Psoas muscle (tissue), 8 donors: ENCODE measurements around the gene PLPPR3. TPM values are rescaled to one million over a fixed set of nuclear protein-coding genes. Genes with fewer than 3 reads are reported as not detected.

ENCODE experiments used
- ATAC-seq, 4 donors: fragments of 200-7000 bp; cut with Tn5 transposase; one replicate each; pipeline ENCODE4 v1.9.1; 2020; ENCODE audit warnings: moderate library complexity in 3 of 4, mild to moderate bottlenecking in 2 of 4
- DNase-seq, 2 donors: peaks; one replicate each; pipeline ENCODE4 v3.0.0-alpha.2; 2020
- H3K27ac ChIP-seq: fragments of 200-600 bp; one replicate; pipeline ENCODE4 v1.8.0; 2022
- H3K27me3 ChIP-seq, 3 donors: fragments of 200-600 bp in 1 of 3; one replicate each; pipeline versions ENCODE4 v1.6.1 to v1.8.0; 2013 to 2022; ENCODE audit warnings: low read length in 2 of 3, mild to moderate bottlenecking in 2 of 3, moderate library complexity in 1 of 3; ENCODE audit not compliant: insufficient read depth in 3 of 3
- H3K36me3 ChIP-seq, 2 donors: fragments of 200-600 bp in 1 of 2; one replicate each; pipeline versions ENCODE4 v1.6.1 to v1.8.0; 2013 to 2022; ENCODE audit warnings: low read depth in 1 of 2, mild to moderate bottlenecking in 1 of 2, moderate library complexity in 1 of 2; ENCODE audit not compliant: insufficient read depth in 1 of 2
- H3K4me1 ChIP-seq: fragments of 200-600 bp; one replicate; pipeline ENCODE4 v1.8.0; 2022
- H3K4me3 ChIP-seq: fragments of 200-600 bp; one replicate; pipeline ENCODE4 v1.8.0; 2022; ENCODE audit warnings: mild to moderate bottlenecking
- H3K9me3 ChIP-seq: fragments of 200-600 bp; one replicate; pipeline ENCODE4 v1.8.0; 2022
- WGBS, 3 donors: extraction: QIAGEN DNeasy Blood & Tissue Kit; methylation state at CpG; one replicate each; pipeline versions ENCODE4 v1.1.6 to v1.1.7; 2013; 5-methylcytosine and 5-hydroxymethylcytosine counted together
- intact Hi-C, 2 donors: fragments of 100-400 bp; cut with DNase I; formaldehyde crosslinking; loops; one replicate each; pipeline versions ENCODE4 v1.11.0 to v1.14.2; 2022
- polyA plus RNA-seq, 3 donors: library from polyadenylated mRNA; stranded (reverse); fragments of 200-250 nt; gene quantifications; one replicate each; pipeline ENCODE4 v1.2.3, GENCODE V29; 2013
- total RNA-seq, 4 donors: library from RNA; stranded (reverse); fragmentation: NEBNext Ultra II Directional in 2 of 4; extraction: Animal tissue kit (Norgen Biotek cat#: 25700) in 2 of 4; gene quantifications; one replicate each; pipeline versions ENCODE4 v1.2.1 to v1.2.4, GENCODE V29; 2021 to 2023
- TF ChIP-seq, protein P1 (sequence below): fragments of 200-600 bp; IDR thresholded peaks from one replicate; pipeline ENCODE4 v1.8.0; 2022; ENCODE audit warnings: antibody characterized with exemption
- donor health status: healthy with polysubstance abuse.
- donor health status: DM: no; HTN: no; CAD: no; lungs with moderate emphysema.
- donor health status: Bipolar disorder and iron deficiency.
- donor health status: healthy.
- donor health status: DM: yes; HTN: yes; CAD: no.
- donor health status: DM: no; HTN: no; CAD: no.
- donor health status: DM: no; HTN: no; CAD: no.
- donor health status: DM: yes; HTN: yes; CAD: no.

The PLPPR3 gene
- total and polyA plus RNA-seq, 7 donors = not detected

DNA sequence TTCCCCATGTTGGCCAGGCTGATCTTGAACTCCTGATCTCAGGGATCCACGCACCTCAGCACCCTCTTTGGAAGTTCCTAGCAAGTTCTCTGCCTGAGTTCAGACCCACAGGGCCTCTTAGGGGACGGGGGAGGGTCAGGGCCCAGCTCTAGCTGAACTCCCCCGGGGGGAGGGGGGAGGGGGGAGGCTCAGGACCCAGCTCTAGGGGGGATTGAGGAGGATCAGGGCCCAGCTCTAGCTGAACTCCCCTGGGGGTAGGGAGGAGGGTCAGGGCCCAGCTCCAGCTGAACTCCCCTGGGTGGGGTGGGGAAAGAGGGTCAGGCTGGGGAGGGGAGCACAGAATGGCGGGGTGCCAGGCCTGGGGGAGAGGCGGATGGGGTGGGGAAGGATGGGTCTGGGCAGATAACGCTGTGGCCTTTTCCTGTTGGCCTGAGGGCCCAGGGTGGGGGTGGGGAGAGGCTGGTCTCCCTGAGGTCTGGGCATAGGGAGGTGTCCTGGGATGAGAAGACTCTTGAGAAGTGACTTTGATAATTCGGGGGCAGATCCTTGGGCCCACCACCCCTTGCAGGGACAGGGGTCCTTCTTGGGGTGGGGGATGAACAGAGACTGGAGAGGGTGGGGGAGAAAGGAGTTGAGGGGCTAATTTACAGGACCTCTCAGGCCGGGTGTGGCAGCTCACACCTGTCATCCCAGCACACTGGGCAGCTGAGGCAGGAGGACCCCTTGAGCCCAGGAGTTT lies 30.0 kb downstream of the PLPPR3 start:
- H3K9me3 ChIP-seq = no peaks in the 10 kb centered on the region
- no peaks in the 10 kb centered on the region for H3K36me3 ChIP-seq
- no peak overlapping the region for H3K4me3 ChIP-seq
- intact Hi-C loops = no loop called here
- ATAC-seq (no peak), DNase-seq (peak in 1 of 2 donors; percentile 17)
- H3K4me1 ChIP-seq = peaks cover 12% of the 10 kb centered on the region
- 68 to 81% (median 71%) methylated on average over 6 to 8 of the region's 8 CpGs for WGBS, 3 donors
- TF ChIP-seq, protein P1, sequence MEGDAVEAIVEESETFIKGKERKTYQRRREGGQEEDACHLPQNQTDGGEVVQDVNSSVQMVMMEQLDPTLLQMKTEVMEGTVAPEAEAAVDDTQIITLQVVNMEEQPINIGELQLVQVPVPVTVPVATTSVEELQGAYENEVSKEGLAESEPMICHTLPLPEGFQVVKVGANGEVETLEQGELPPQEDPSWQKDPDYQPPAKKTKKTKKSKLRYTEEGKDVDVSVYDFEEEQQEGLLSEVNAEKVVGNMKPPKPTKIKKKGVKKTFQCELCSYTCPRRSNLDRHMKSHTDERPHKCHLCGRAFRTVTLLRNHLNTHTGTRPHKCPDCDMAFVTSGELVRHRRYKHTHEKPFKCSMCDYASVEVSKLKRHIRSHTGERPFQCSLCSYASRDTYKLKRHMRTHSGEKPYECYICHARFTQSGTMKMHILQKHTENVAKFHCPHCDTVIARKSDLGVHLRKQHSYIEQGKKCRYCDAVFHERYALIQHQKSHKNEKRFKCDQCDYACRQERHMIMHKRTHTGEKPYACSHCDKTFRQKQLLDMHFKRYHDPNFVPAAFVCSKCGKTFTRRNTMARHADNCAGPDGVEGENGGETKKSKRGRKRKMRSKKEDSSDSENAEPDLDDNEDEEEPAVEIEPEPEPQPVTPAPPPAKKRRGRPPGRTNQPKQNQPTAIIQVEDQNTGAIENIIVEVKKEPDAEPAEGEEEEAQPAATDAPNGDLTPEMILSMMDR = no peak
- H3K27ac ChIP-seq = peak overlapping the region; percentile 30
- no peaks in the 10 kb centered on the region for H3K27me3 ChIP-seq

DNA sequence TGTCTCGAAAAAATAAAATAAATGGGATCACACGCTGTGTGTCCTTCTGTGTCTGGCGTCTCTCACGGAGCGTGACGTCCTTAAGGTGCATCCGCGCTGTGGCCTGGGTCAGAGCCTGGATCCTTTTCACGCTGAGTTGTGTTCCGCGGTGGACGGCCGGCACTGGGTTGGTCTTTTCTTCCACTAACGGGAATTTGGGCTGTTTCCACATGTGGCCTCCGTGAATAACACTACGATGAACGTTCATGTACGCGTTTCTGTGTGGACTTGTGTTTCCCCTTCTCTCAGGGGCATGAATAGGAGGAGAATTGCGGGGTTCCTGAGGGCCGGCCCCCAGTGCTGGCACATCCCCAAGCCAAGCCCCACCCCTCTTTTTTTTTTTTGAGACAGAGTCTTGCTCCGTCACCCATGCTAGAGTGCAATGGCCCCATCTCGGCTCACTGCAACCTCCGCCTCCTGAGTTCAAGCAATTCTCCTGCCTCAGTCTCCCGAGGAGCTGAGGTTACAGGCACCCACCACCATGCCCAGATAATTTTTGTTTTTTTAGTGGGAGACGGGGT lies 30.7 kb downstream of the PLPPR3 start:
- peaks cover 10% of the 10 kb centered on the region for H3K4me1 ChIP-seq
- H3K4me3 ChIP-seq = no peak overlapping the region
- no peaks in the 10 kb centered on the region for H3K27me3 ChIP-seq
- no peaks in the 10 kb centered on the region for H3K36me3 ChIP-seq
- 66 to 75% (median 72%) methylated on average over 26 of the region's 26 CpGs for WGBS, 3 donors
- no peak overlapping the region for H3K27ac ChIP-seq
- DNase-seq (no peak), ATAC-seq (no peak)
- TF ChIP-seq, protein P1 = no peak
- intact Hi-C loops = no loop called here
- no peaks in the 10 kb centered on the region for H3K9me3 ChIP-seq

DNA sequence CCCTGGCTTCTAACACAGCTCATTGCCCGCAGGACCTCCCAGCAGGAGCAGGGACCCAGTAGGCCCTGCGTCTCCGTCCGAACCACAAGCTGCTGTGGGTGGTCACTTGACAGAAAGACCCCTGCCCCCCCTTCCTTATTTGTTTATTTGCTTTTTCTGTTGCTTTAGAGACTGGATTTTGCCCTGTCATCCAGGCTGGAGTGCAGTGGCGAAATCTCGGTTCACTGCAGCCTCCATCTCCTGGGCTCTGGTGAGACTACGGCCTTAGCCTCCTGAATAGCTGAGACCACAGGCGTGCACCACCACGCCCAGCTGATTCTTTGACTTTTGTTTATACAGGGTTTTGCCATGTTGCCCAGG lies 32.1 kb downstream of the PLPPR3 start:
- ATAC-seq (no peak), DNase-seq (peak in 1 of 2 donors; percentile 10)
- no peaks in the 10 kb centered on the region for H3K4me1 ChIP-seq
- no peaks in the 10 kb centered on the region for H3K9me3 ChIP-seq
- H3K4me3 ChIP-seq = no peak overlapping the region
- H3K27ac ChIP-seq = peak overlapping the region; percentile 47
- H3K36me3 ChIP-seq = no peaks in the 10 kb centered on the region
- TF ChIP-seq, protein P1 = no peak
- no peaks in the 10 kb centered on the region for H3K27me3 ChIP-seq
- 76 to 87% (median 84%) methylated on average over 9 of the region's 9 CpGs for WGBS, 3 donors
- intact Hi-C loops = no loop called here

DNA sequence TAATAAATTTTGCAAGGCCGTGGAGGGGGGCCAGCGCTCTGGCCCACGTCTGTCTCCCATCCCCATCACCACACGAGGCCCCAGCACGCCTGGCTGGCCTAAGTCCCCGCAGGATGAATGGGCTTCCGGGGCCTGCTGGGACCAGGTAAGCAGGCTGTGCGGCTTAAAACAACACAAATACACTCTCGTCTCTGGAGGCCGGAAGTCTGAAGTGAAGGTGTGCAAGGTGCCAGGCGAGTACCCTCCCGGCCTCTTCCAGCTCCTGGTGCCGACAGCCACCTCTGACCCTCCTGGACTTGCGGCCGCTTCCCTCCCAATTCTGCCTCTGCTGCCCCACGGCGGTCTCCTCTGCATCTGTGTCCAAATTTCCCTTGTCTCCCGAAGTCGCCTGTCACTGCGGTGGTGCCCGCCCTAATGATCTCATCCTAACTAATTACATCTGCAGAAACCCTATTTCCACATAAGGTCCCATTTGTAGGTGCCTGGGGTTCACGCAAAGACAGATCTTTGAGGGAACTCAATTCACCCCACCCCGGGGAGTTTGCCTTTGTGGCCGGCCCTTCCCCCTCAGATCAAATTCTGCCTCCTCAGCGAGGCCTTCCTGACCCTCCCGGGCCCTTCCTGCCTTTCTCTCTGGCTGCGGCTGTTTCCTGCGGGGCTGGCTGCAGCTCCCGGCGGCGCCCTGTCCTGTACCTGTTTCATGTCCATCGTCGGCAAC lies 32.6 kb downstream of the PLPPR3 start:
- Histone ChIP-seq H3K27ac (peak overlapping the region; percentile 47), H3K9me3 (no peaks in the 10 kb centered on the region), H3K4me3 (peak overlapping the region; percentile 23), H3K4me1 (no peaks in the 10 kb centered on the region), H3K27me3 (no peaks in the 10 kb centered on the region), H3K36me3 (no peaks in the 10 kb centered on the region)
- TF ChIP-seq, protein P1 = no peak
- ATAC-seq (peak; percentile 30 to 57 (median 44)), DNase-seq (peak; percentile 44 to 68)
- whole genome bisulfite sequencing, 3 donors = 35 to 44% (median 39%) methylated on average over 33 of the region's 33 CpGs
- intact Hi-C loops = no loop called here
